ENCODE data around the gene RNF167.
"Not testable (repeated sequence)": the region's sequence is repeated elsewhere in the genome, so short reads cannot be mapped to it uniquely, and the experiment has no call there.

GRCh38 chr17:4926577-4927335 is 13.3 kb upstream of the RNF167 start:
- TF ChIP-seq POLR2A (IDR thresholded peaks at IDR 0.05; ENCODE audit: borderline replicate concordance, extremely low read depth, insufficient read depth, insufficient read length); JUND (IDR thresholded peaks at IDR 0.05); EGR1 (IDR thresholded peaks at IDR 0.05; ENCODE audit: low read depth); REST (IDR thresholded peaks at IDR 0.05; ENCODE audit: low read depth); CTCF (IDR thresholded peaks at IDR 0.05 in 2 of 3, conservative IDR thresholded peaks at IDR 0.05 in 1 of 3; ENCODE audit: borderline replicate concordance in 1 of 3, insufficient read depth in 1 of 3, low read depth in 2 of 3, low read length in 2 of 3); EZH2phosphoT487 (IDR thresholded peaks at IDR 0.05; ENCODE audit: borderline replicate concordance); SIN3A (IDR thresholded peaks at IDR 0.05; ENCODE audit: low read depth); EZH2 (IDR thresholded peaks at IDR 0.05); MAX (IDR thresholded peaks at IDR 0.05); CEBPB (IDR thresholded peaks at IDR 0.05; ENCODE audit: low read depth): not testable (repeated sequence)
